Neural progenitor cell (in vitro differentiated cells): ENCODE results near the gene FAM118B.

Experiments
- EZH2 ChIP-seq: fragments of 200-600 bp; sonication (generic); IDR thresholded peaks from 2 replicates; pipeline ENCODE4 v1.6.1; 2017; ENCODE audit warnings: antibody characterized with exemption, mild to moderate bottlenecking, moderate library complexity
- TF ChIP-seq, protein P1 (sequence below): fragments of 200-600 bp; sonication (generic); IDR thresholded peaks from 2 replicates; pipeline ENCODE4 v1.5.1; 2017; ENCODE audit warnings: antibody characterized with exemption, mild to moderate bottlenecking

DNA sequence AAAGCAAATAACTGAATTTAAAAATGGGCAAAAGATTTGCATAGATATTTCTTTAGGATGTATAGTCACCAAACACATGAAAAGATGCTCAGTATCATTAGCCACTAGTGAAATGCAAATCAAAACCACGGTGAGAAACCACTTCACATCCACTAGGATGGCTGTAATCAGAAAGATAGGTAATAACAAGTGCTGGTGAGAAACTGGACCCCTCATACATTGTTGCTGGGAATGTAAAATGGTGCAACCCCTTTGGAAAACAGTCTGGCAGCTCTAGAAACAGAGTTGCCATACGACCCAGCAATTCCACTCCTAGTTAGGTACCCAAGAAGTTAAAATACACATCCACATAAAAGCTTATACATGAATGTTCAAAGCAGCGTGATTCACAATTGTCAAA is 16.5 kb upstream of the FAM118B start:
- TF ChIP-seq EZH2, result no peak
- TF ChIP-seq, protein P1, sequence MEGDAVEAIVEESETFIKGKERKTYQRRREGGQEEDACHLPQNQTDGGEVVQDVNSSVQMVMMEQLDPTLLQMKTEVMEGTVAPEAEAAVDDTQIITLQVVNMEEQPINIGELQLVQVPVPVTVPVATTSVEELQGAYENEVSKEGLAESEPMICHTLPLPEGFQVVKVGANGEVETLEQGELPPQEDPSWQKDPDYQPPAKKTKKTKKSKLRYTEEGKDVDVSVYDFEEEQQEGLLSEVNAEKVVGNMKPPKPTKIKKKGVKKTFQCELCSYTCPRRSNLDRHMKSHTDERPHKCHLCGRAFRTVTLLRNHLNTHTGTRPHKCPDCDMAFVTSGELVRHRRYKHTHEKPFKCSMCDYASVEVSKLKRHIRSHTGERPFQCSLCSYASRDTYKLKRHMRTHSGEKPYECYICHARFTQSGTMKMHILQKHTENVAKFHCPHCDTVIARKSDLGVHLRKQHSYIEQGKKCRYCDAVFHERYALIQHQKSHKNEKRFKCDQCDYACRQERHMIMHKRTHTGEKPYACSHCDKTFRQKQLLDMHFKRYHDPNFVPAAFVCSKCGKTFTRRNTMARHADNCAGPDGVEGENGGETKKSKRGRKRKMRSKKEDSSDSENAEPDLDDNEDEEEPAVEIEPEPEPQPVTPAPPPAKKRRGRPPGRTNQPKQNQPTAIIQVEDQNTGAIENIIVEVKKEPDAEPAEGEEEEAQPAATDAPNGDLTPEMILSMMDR, result no peak
